Anterior cingulate cortex (tissue), 58 donors: ENCODE measurements around the gene TRAFD1.

Experiments
- DNase-seq, 58 donors: peaks; one replicate each; lab custom pipeline; 2025; lab: John Stamatoyannopoulos, UW

The TRAFD1 gene

GRCh38 chr12:112172556-112173324, 47.4 kb downstream of the TRAFD1 start:
- no peak for DNase-seq

GRCh38 chr12:112175361-112176155, 50.2 kb downstream of the TRAFD1 start:
- no peak for DNase-seq

GRCh38 chr12:112176321-112177010, 51.1 kb downstream of the TRAFD1 start:
- DNase-seq: no peak

GRCh38 chr12:112178796-112179195, 53.4 kb downstream of the TRAFD1 start:
- DNase-seq: no peak

GRCh38 chr12:112179341-112179740, 54.0 kb downstream of the TRAFD1 start:
- DNase-seq: no peak

- no peak for DNase-seq
These were observed 54.6 kb downstream of the TRAFD1 start for GRCh38 chr12:112179916-112180315.

GRCh38 chr12:112180422-112180821, 55.1 kb downstream of the TRAFD1 start:
- DNase-seq: no peak

GRCh38 chr12:112182499-112182898, 57.1 kb downstream of the TRAFD1 start:
- peak in 57 of 58 donors; percentile 27 to 97 (median 84) for DNase-seq

- DNase-seq: peak in 7 of 58 donors; percentile 27 to 60 (median 33)
These were observed 58.0 kb downstream of the TRAFD1 start for GRCh38 chr12:112183141-112184021.

GRCh38 chr12:112184056-112184887, 58.9 kb downstream of the TRAFD1 start:
- DNase-seq: no peak

GRCh38 chr12:112185093-112185923, 59.9 kb downstream of the TRAFD1 start:
- DNase-seq: peak in 39 of 58 donors; percentile 11 to 80 (median 30)

- no peak for DNase-seq
These were observed 62.9 kb downstream of the TRAFD1 start for GRCh38 chr12:112188130-112188830.

- no peak for DNase-seq
These were observed 65.1 kb downstream of the TRAFD1 start for GRCh38 chr12:112190231-112191025.

- no peak for DNase-seq
These were observed 65.8 kb downstream of the TRAFD1 start for GRCh38 chr12:112191201-112191600.

- DNase-seq: no peak
These were observed 66.5 kb downstream of the TRAFD1 start for GRCh38 chr12:112191840-112192321.

GRCh38 chr12:112192475-112192874, 67.1 kb downstream of the TRAFD1 start:
- DNase-seq: no peak
